Measurements from ENCODE around the gene POGK. TPM values are rescaled to one million over a fixed set of nuclear protein-coding genes. Genes with fewer than 3 reads are reported as not detected.

Gene POGK
- 68.6 TPM for total RNA-seq
- long read RNA-seq, full-length matches to known transcripts = 31 of 139 reads
- long read RNA-seq, partial matches to known transcripts = 34 of 139 reads
- long read RNA-seq, other reads (novel, unspliced or antisense) = 74 of 139 reads

- intact Hi-C loops (cut with DNase I) = no loop called here
- TF ChIP-seq CTCF (IDR thresholded peaks at IDR 0.05) = no peak
- ATAC-seq (peak; percentile 94), DNase-seq (peak; percentile 97)
- H3K9me3 ChIP-seq = no peaks in the 10 kb centered on the region
- peaks cover 30% of the 10 kb centered on the region for H3K36me3 ChIP-seq
- peak within 1 kb of the TSS; percentile 98 for H3K27ac ChIP-seq
- no peaks in the 10 kb centered on the region for H3K27me3 ChIP-seq
- peak within 1 kb of the TSS; percentile 70 for H3K4me3 ChIP-seq
- H3K4me1 ChIP-seq = peaks cover 52% of the 10 kb centered on the region
Observed at GRCh38 chr1:166838766-166839599, at the start of gene POGK. POGK (plus strand) TSS chr1:166839475; CDS start chr1:166840957, 1,482 bp downstream.

DNA sequence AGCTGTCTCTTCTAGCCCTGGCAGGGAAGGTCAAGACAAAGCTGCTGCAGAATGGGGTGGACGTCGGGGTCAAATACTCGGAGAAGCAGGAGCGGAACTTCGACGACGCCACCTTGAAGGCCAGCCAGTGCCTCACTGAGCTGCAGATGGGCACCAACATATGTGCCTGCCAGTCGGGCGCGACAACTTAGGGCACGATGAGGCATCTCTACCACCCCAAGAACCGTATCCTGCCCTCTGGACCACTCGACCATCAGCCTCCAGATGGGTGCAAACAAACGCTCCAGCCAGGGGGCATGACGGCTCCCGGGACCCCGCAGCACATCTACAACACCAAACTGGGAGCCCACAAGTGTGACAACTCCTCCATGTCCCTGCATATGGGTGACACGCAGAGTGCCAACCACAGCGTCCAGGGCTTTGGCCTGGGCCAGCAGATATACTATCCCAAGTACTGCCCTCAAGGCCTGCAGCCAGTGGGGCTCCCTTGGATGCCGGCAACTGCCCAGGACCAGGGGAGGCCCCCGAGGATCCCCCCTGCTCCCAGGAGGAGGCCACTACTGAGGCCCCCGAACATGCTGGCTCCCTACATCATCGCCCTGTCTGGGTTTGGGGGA is 42.5 kb upstream of the POGK start:
- ATAC-seq = no peak
- intact Hi-C loops (cut with DNase I) = no loop called here
- Histone ChIP-seq H3K4me1 (no peaks in the 10 kb centered on the region), H3K36me3 (no peaks in the 10 kb centered on the region), H3K4me3 (no peak overlapping the region), H3K27me3 (no peaks in the 10 kb centered on the region), H3K27ac (no peak overlapping the region), H3K9me3 (no peaks in the 10 kb centered on the region)
- TF ChIP-seq CTCF (IDR thresholded peaks at IDR 0.05) = no peak
- no peak for DNase-seq

- H3K36me3 ChIP-seq = no peaks in the 10 kb centered on the region
- H3K9me3 ChIP-seq = no peaks in the 10 kb centered on the region
- H3K4me3 ChIP-seq = no peak overlapping the region
- ATAC-seq (no peak), DNase-seq (no peak)
- no peak overlapping the region for H3K27ac ChIP-seq
- peaks cover 3% of the 10 kb centered on the region for H3K4me1 ChIP-seq
- no peak for TF ChIP-seq CTCF (IDR thresholded peaks at IDR 0.05)
- intact Hi-C loops (cut with DNase I) = no loop called here
- no peaks in the 10 kb centered on the region for H3K27me3 ChIP-seq
Observed at GRCh38 chr1:166808952-166809351, 30.3 kb upstream of the POGK start.

DNA sequence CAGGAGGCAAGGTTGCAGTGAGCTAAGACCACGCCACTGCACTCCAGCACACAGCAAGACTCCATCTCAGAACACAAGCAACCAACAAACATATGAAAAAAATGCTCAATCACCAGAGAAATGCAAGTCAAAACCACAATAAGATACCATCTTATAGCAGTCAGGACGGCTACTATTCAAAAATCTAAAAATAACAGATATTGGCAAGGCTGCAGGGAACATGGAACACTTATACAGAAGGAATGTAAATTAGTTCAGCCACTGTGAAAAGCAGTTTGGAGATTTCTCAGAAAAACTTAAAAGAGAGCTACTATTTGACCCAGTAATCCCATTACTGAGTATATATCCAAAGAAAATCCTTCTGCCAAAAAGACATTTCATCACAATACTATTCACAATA is 27.6 kb upstream of the POGK start:
- Histone ChIP-seq H3K27me3 (no peaks in the 10 kb centered on the region), H3K27ac (no peak overlapping the region), H3K4me1 (peaks cover 8% of the 10 kb centered on the region), H3K36me3 (no peaks in the 10 kb centered on the region), H3K9me3 (no peaks in the 10 kb centered on the region), H3K4me3 (no peak overlapping the region)
- ATAC-seq (no peak), DNase-seq (no peak)
- intact Hi-C loops (cut with DNase I) = no loop called here
- no peak for TF ChIP-seq CTCF (IDR thresholded peaks at IDR 0.05)

- peak; percentile 22 for ATAC-seq
- H3K4me3 ChIP-seq = no peak overlapping the region
- H3K9me3 ChIP-seq = no peaks in the 10 kb centered on the region
- DNase-seq = no peak
- H3K27ac ChIP-seq = no peak overlapping the region
- peaks cover 8% of the 10 kb centered on the region for H3K4me1 ChIP-seq
- no peak for TF ChIP-seq CTCF (IDR thresholded peaks at IDR 0.05)
- no peaks in the 10 kb centered on the region for H3K27me3 ChIP-seq
- no peaks in the 10 kb centered on the region for H3K36me3 ChIP-seq
- intact Hi-C loops (cut with DNase I) = no loop called here
Observed at GRCh38 chr1:166813508-166814223, 25.6 kb upstream of the POGK start.
